BE2C (cell line): Measurements from ENCODE around the gene MRPS12.
"Not testable (repeated sequence)": the region's sequence is repeated elsewhere in the genome, so short reads cannot be mapped to it uniquely, and the experiment has no call there.

Experiments used
- DNase-seq: peaks from one replicate; pipeline ENCODE4 v3.0.0-alpha.2; 2020
- H3K27me3 ChIP-seq: fragments of 250-450 bp; sonication (Bioruptor Pico); 2 replicates; pipeline ENCODE4 v1.5.1; 2020; ENCODE audit warnings: mild to moderate bottlenecking
- H3K36me3 ChIP-seq: fragments of 250-450 bp; sonication (Bioruptor Pico); 2 replicates; pipeline ENCODE4 v1.5.1; 2020; ENCODE audit warnings: mild to moderate bottlenecking
- H3K4me1 ChIP-seq: fragments of 250-450 bp; sonication (Bioruptor Pico); 2 replicates; pipeline ENCODE4 v1.5.1; 2020
- H3K4me3 ChIP-seq: 2 replicates; pipeline ENCODE4 v1.5.1; 2011; ENCODE audit warnings: low read depth, low read length
- H3K9me3 ChIP-seq: fragments of 250-450 bp; sonication (Bioruptor Pico); 2 replicates; pipeline ENCODE4 v1.5.1; 2020
- CTCF ChIP-seq: IDR thresholded peaks from 2 replicates; pipeline ENCODE4 v1.5.1; 2012; ENCODE audit warnings: mild to moderate bottlenecking, low read depth, low read length

MRPS12 gene

GRCh38 chr19:38933544-38933943, 2.8 kb downstream of the MRPS12 start:
- H3K9me3 ChIP-seq = no peaks in the 10 kb centered on the region
- DNase-seq = no peak
- H3K4me1 ChIP-seq = no peaks in the 10 kb centered on the region
- H3K27me3 ChIP-seq = no peaks in the 10 kb centered on the region
- H3K36me3 ChIP-seq = peaks cover 18% of the 10 kb centered on the region
- TF ChIP-seq CTCF = no peak
- no peak overlapping the region for H3K4me3 ChIP-seq

- Histone ChIP-seq H3K27me3 (no peaks in the 10 kb centered on the region), H3K36me3 (no peaks in the 10 kb centered on the region), H3K4me3 (no peak overlapping the region), H3K4me1 (peaks cover 2% of the 10 kb centered on the region), H3K9me3 (no peaks in the 10 kb centered on the region)
- DNase-seq = no peak
- TF ChIP-seq CTCF = no peak
These were observed 9.2 kb downstream of the MRPS12 start for GRCh38 chr19:38939957-38940356.

GRCh38 chr19:38941466-38941865, 10.7 kb downstream of the MRPS12 start:
- H3K4me1 ChIP-seq, DNase-seq, H3K4me3 ChIP-seq, H3K9me3 ChIP-seq, H3K36me3 ChIP-seq, H3K27me3 ChIP-seq: not testable (repeated sequence)

- Histone ChIP-seq H3K36me3 (peaks cover 5% of the 10 kb centered on the region; the same call in 1 of the 2 replicates), H3K4me3 (no peak overlapping the region), H3K4me1 (peaks cover 2% of the 10 kb centered on the region), H3K27me3 (no peaks in the 10 kb centered on the region), H3K9me3 (no peaks in the 10 kb centered on the region)
- DNase-seq = no peak
- no peak for TF ChIP-seq CTCF
These were observed 11.2 kb downstream of the MRPS12 start for GRCh38 chr19:38941979-38942378.

- Histone ChIP-seq H3K4me1 (peaks cover 2% of the 10 kb centered on the region), H3K9me3 (no peaks in the 10 kb centered on the region), H3K4me3 (no peak overlapping the region), H3K27me3 (no peaks in the 10 kb centered on the region), H3K36me3 (peaks cover 5% of the 10 kb centered on the region; the same call in 1 of the 2 replicates)
- no peak for DNase-seq
- no peak for TF ChIP-seq CTCF
These were observed 11.9 kb downstream of the MRPS12 start for GRCh38 chr19:38942471-38943181.

- H3K9me3 ChIP-seq = no peaks in the 10 kb centered on the region
- H3K27me3 ChIP-seq = no peaks in the 10 kb centered on the region
- DNase-seq = peak; percentile 26
- peaks cover 5% of the 10 kb centered on the region; the same call in 1 of the 2 replicates for H3K36me3 ChIP-seq
- no peak overlapping the region for H3K4me3 ChIP-seq
- no peak for TF ChIP-seq CTCF
- no peaks in the 10 kb centered on the region for H3K4me1 ChIP-seq
These were observed 14.3 kb downstream of the MRPS12 start for GRCh38 chr19:38944981-38945506.
